SK-N-SH treated with all-trans-retinoic acid at 6 μM for 48 hours (cell line): ENCODE data around the gene FARP1.

ENCODE experiments used
- ATAC-seq: fragments of 200-7000 bp; cut with Tn5 transposase; 3 replicates; pipeline ENCODE4 v1.9.1; 2020; ENCODE audit warnings: mild to moderate bottlenecking, moderate library complexity
- ARNTL ChIP-seq: fragments of 450-650 bp; formaldehyde crosslinking; IDR thresholded peaks from 2 replicates; pipeline ENCODE4 v1.5.0; 2020; ENCODE audit warnings: low read depth, mild to moderate bottlenecking, moderate library complexity, borderline replicate concordance
- BACH2 ChIP-seq: fragments of 250-450 bp; sonication (Bioruptor Pico); IDR thresholded peaks from 2 replicates; pipeline ENCODE4 v1.9.0; 2021; ENCODE audit warnings: mild to moderate bottlenecking, borderline replicate concordance
- CSDC2 ChIP-seq: fragments of 250-450 bp; sonication (Bioruptor Pico); IDR thresholded peaks from 2 replicates; pipeline ENCODE4 v1.5.0; 2020; ENCODE audit warnings: mild to moderate bottlenecking, moderate library complexity
- ESRRG ChIP-seq: fragments of 250-450 bp; sonication (Bioruptor Pico); IDR thresholded peaks from 2 replicates; pipeline ENCODE4 v1.6.1; 2021; ENCODE audit warnings: mild to moderate bottlenecking
- GLIS3 ChIP-seq: fragments of 250-450 bp; sonication (Bioruptor Pico); IDR thresholded peaks from 2 replicates; pipeline ENCODE4 v1.5.0; 2020; ENCODE audit warnings: mild to moderate bottlenecking, moderate library complexity
- OSR1 ChIP-seq: fragments of 250-450 bp; sonication (Bioruptor Pico); IDR thresholded peaks from 2 replicates; pipeline ENCODE4 v1.8.0; 2022; ENCODE audit warnings: moderate library complexity, mild to moderate bottlenecking, inconsistent platforms
- PPARA ChIP-seq: fragments of 250-450 bp; sonication (Bioruptor Pico); IDR thresholded peaks from 2 replicates; pipeline ENCODE4 v1.5.0; 2020; ENCODE audit warnings: mild to moderate bottlenecking, borderline replicate concordance
- RARB ChIP-seq: fragments of 250-450 bp; sonication (Bioruptor Pico); IDR thresholded peaks from 2 replicates; pipeline ENCODE4 v1.8.0; 2021; ENCODE audit warnings: mild to moderate bottlenecking, moderate library complexity
- SNAI2 ChIP-seq: fragments of 250-450 bp; sonication (Bioruptor Pico); IDR thresholded peaks from 2 replicates; pipeline ENCODE4 v1.5.0; 2020; ENCODE audit warnings: mild to moderate bottlenecking, moderate library complexity
- TCF4 ChIP-seq: fragments of 250-450 bp; sonication (Bioruptor Pico); IDR thresholded peaks from 2 replicates; pipeline ENCODE4 v1.8.0; 2021; ENCODE audit warnings: mild to moderate bottlenecking, moderate library complexity, borderline replicate concordance
- ZC3H10 ChIP-seq: fragments of 250-450 bp; sonication (Bioruptor Pico); IDR thresholded peaks from 2 replicates; pipeline ENCODE4 v1.5.1; 2021; ENCODE audit warnings: mild to moderate bottlenecking, moderate library complexity
- ZFP3 ChIP-seq: fragments of 250-450 bp; sonication (Bioruptor Pico); IDR thresholded peaks from 2 replicates; pipeline ENCODE4 v1.5.0; 2020; ENCODE audit warnings: mild to moderate bottlenecking, moderate library complexity
- ZFP30 ChIP-seq: fragments of 450-650 bp; formaldehyde crosslinking; IDR thresholded peaks from 2 replicates; pipeline ENCODE4 v1.5.0; 2022; ENCODE audit warnings: mild to moderate bottlenecking, moderate library complexity
- ZNF565 ChIP-seq: fragments of 450-650 bp; formaldehyde crosslinking; conservative IDR thresholded peaks from 2 replicates; pipeline ENCODE4 v1.5.0; 2020; ENCODE audit warnings: low read depth, mild to moderate bottlenecking, moderate library complexity
- ZNF70 ChIP-seq: fragments of 450-650 bp; formaldehyde crosslinking; IDR thresholded peaks from 2 replicates; pipeline ENCODE4 v1.5.0; 2020; ENCODE audit warnings: mild to moderate bottlenecking, moderate library complexity
- ZNF8 ChIP-seq: fragments of 450-650 bp; formaldehyde crosslinking; IDR thresholded peaks from 2 replicates; pipeline ENCODE4 v1.5.0; 2020; ENCODE audit warnings: mild to moderate bottlenecking, moderate library complexity
- TF ChIP-seq, protein P1 (sequence below): fragments of 250-450 bp; sonication (Bioruptor Pico); IDR thresholded peaks from 2 replicates; pipeline ENCODE4 v1.5.0; 2020; ENCODE audit warnings: mild to moderate bottlenecking, moderate library complexity
- TF ChIP-seq, protein P2 (sequence below): fragments of 250-450 bp; sonication (Bioruptor Pico); IDR thresholded peaks from 2 replicates; pipeline ENCODE4 v1.5.1; 2021; ENCODE audit warnings: mild to moderate bottlenecking, moderate library complexity
- TF ChIP-seq, protein P3 (sequence below): fragments of 250-450 bp; sonication (Bioruptor Pico); IDR thresholded peaks from 2 replicates; pipeline ENCODE4 v1.8.0; 2020; ENCODE audit warnings: mild to moderate bottlenecking, moderate library complexity, borderline replicate concordance
- TF ChIP-seq, protein P4 (sequence below): fragments of 250-450 bp; sonication (Bioruptor Pico); IDR thresholded peaks from 2 replicates; pipeline ENCODE4 v1.5.1; 2020; ENCODE audit warnings: low read depth, mild to moderate bottlenecking, moderate library complexity
- TF ChIP-seq, protein P5 (sequence below): fragments of 250-450 bp; sonication (Bioruptor Pico); IDR thresholded peaks from 2 replicates; pipeline ENCODE4 v1.8.0; 2021; ENCODE audit warnings: low read depth, mild to moderate bottlenecking, moderate library complexity, borderline replicate concordance

FARP1 gene

GRCh38 chr13:98485561-98485960 lies 342.7 kb downstream of the FARP1 start:
- TF ChIP-seq, protein P1, sequence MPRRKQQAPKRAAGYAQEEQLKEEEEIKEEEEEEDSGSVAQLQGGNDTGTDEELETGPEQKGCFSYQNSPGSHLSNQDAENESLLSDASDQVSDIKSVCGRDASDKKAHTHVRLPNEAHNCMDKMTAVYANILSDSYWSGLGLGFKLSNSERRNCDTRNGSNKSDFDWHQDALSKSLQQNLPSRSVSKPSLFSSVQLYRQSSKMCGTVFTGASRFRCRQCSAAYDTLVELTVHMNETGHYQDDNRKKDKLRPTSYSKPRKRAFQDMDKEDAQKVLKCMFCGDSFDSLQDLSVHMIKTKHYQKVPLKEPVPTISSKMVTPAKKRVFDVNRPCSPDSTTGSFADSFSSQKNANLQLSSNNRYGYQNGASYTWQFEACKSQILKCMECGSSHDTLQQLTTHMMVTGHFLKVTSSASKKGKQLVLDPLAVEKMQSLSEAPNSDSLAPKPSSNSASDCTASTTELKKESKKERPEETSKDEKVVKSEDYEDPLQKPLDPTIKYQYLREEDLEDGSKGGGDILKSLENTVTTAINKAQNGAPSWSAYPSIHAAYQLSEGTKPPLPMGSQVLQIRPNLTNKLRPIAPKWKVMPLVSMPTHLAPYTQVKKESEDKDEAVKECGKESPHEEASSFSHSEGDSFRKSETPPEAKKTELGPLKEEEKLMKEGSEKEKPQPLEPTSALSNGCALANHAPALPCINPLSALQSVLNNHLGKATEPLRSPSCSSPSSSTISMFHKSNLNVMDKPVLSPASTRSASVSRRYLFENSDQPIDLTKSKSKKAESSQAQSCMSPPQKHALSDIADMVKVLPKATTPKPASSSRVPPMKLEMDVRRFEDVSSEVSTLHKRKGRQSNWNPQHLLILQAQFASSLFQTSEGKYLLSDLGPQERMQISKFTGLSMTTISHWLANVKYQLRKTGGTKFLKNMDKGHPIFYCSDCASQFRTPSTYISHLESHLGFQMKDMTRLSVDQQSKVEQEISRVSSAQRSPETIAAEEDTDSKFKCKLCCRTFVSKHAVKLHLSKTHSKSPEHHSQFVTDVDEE (CRISPR knock-in tag): no peak
- no peak for TF ChIP-seq PPARA (CRISPR knock-in tag)
- TF ChIP-seq OSR1: no peak
- TF ChIP-seq, protein P2, sequence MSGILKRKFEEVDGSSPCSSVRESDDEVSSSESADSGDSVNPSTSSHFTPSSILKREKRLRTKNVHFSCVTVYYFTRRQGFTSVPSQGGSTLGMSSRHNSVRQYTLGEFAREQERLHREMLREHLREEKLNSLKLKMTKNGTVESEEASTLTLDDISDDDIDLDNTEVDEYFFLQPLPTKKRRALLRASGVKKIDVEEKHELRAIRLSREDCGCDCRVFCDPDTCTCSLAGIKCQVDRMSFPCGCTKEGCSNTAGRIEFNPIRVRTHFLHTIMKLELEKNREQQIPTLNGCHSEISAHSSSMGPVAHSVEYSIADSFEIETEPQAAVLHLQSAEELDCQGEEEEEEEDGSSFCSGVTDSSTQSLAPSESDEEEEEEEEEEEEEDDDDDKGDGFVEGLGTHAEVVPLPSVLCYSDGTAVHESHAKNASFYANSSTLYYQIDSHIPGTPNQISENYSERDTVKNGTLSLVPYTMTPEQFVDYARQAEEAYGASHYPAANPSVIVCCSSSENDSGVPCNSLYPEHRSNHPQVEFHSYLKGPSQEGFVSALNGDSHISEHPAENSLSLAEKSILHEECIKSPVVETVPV (CRISPR knock-in tag): no peak
- TF ChIP-seq ZFP30 (CRISPR knock-in tag): no peak
- TF ChIP-seq SNAI2 (CRISPR knock-in tag): no peak
- no peak for TF ChIP-seq ESRRG (CRISPR knock-in tag)
- no peak for TF ChIP-seq ZFP3
- TF ChIP-seq GLIS3 (CRISPR knock-in tag): no peak
- no peak for TF ChIP-seq TCF4 (CRISPR knock-in tag)
- no peak for TF ChIP-seq RARB (CRISPR knock-in tag)
- TF ChIP-seq, protein P3, sequence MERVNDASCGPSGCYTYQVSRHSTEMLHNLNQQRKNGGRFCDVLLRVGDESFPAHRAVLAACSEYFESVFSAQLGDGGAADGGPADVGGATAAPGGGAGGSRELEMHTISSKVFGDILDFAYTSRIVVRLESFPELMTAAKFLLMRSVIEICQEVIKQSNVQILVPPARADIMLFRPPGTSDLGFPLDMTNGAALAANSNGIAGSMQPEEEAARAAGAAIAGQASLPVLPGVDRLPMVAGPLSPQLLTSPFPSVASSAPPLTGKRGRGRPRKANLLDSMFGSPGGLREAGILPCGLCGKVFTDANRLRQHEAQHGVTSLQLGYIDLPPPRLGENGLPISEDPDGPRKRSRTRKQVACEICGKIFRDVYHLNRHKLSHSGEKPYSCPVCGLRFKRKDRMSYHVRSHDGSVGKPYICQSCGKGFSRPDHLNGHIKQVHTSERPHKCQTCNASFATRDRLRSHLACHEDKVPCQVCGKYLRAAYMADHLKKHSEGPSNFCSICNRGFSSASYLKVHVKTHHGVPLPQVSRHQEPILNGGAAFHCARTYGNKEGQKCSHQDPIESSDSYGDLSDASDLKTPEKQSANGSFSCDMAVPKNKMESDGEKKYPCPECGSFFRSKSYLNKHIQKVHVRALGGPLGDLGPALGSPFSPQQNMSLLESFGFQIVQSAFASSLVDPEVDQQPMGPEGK (CRISPR knock-in tag): no peak
- TF ChIP-seq ARNTL: no peak
- ATAC-seq: no peak

GRCh38 chr13:98486412-98486811 lies 343.5 kb downstream of the FARP1 start:
- TF ChIP-seq ZFP3: no peak
- no peak for TF ChIP-seq SNAI2 (CRISPR knock-in tag)
- TF ChIP-seq ZC3H10 (CRISPR knock-in tag): no peak
- TF ChIP-seq, protein P2 (CRISPR knock-in tag): no peak
- no peak for TF ChIP-seq PPARA (CRISPR knock-in tag)
- TF ChIP-seq ZNF565 (CRISPR knock-in tag): no peak
- no peak for ATAC-seq

GRCh38 chr13:98487016-98487415 lies 344.1 kb downstream of the FARP1 start:
- no peak for ATAC-seq
- no peak for TF ChIP-seq ARNTL
- no peak for TF ChIP-seq ZNF8
- TF ChIP-seq CSDC2: no peak
- no peak for TF ChIP-seq SNAI2 (CRISPR knock-in tag)
- TF ChIP-seq ZFP30 (CRISPR knock-in tag): no peak
- no peak for TF ChIP-seq BACH2 (CRISPR knock-in tag)
- TF ChIP-seq, protein P4, sequence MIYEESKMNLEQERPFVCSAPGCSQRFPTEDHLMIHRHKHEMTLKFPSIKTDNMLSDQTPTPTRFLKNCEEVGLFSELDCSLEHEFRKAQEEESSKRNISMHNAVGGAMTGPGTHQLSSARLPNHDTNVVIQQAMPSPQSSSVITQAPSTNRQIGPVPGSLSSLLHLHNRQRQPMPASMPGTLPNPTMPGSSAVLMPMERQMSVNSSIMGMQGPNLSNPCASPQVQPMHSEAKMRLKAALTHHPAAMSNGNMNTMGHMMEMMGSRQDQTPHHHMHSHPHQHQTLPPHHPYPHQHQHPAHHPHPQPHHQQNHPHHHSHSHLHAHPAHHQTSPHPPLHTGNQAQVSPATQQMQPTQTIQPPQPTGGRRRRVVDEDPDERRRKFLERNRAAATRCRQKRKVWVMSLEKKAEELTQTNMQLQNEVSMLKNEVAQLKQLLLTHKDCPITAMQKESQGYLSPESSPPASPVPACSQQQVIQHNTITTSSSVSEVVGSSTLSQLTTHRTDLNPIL (CRISPR knock-in tag): no peak
- no peak for TF ChIP-seq ESRRG (CRISPR knock-in tag)
- TF ChIP-seq ZC3H10 (CRISPR knock-in tag): no peak
- TF ChIP-seq, protein P5, sequence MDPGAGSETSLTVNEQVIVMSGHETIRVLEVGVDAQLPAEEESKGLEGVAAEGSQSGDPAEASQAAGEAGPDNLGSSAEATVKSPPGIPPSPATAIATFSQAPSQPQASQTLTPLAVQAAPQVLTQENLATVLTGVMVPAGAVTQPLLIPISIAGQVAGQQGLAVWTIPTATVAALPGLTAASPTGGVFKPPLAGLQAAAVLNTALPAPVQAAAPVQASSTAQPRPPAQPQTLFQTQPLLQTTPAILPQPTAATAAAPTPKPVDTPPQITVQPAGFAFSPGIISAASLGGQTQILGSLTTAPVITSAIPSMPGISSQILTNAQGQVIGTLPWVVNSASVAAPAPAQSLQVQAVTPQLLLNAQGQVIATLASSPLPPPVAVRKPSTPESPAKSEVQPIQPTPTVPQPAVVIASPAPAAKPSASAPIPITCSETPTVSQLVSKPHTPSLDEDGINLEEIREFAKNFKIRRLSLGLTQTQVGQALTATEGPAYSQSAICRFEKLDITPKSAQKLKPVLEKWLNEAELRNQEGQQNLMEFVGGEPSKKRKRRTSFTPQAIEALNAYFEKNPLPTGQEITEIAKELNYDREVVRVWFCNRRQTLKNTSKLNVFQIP: no peak
- TF ChIP-seq TCF4 (CRISPR knock-in tag): no peak
- no peak for TF ChIP-seq RARB (CRISPR knock-in tag)
- no peak for TF ChIP-seq ZNF565 (CRISPR knock-in tag)
- TF ChIP-seq, protein P3 (CRISPR knock-in tag): no peak
- no peak for TF ChIP-seq ZNF70
- TF ChIP-seq, protein P1 (CRISPR knock-in tag): no peak
- TF ChIP-seq OSR1: no peak
- TF ChIP-seq GLIS3 (CRISPR knock-in tag): no peak
